Measurements from ENCODE around the gene CRYBA2.

The CRYBA2 gene, protein sequence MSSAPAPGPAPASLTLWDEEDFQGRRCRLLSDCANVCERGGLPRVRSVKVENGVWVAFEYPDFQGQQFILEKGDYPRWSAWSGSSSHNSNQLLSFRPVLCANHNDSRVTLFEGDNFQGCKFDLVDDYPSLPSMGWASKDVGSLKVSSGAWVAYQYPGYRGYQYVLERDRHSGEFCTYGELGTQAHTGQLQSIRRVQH

GRCh38 chr2:218993345-218994315, at the start of gene CRYBA2:
CRYBA2 (minus strand) TSS chr2:218993422; CDS start chr2:218993176, 246 bp downstream.
- H3K36me3 Mint-ChIP-seq (ENCODE audit: insufficient read depth) = peaks cover 2% of the 10 kb centered on the region
- H3K27me3 Mint-ChIP-seq = peaks cover 91% of the 10 kb centered on the region
- no peak within 1 kb of the TSS for H3K4me3 Mint-ChIP-seq
- DNase-seq (ENCODE audit: low spot score in 2 of 2) (no peak), ATAC-seq (replicated peaks; ENCODE audit: extremely low read depth, poor library complexity, severe bottlenecking) (no peak)
- H3K27ac Mint-ChIP-seq (ENCODE audit: low read depth) = no peak within 1 kb of the TSS
- peaks cover 7% of the 10 kb centered on the region for H3K4me1 Mint-ChIP-seq
- H3K9me3 Mint-ChIP-seq = no peaks in the 10 kb centered on the region

DNA sequence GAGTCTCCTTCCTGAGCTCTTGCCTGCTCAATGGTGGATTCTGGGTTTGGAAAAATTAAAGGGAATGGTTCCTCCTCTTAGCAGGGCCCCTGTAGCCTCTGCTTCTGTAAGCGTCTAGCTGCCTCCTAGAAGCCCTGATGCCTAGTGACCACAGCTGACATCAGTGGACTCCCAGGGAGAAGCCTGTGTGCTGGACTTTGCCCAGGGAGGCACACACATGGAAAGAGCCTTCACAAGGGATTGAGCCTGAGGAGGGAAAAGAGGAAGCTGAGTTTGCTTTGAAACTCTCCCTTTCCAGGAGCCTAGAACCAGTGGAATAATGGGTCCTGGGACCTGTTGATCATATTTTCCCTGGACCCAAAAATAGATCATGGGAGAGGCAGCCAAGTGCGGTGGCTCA, 49.5 kb upstream of the CRYBA2 start:
- H3K4me1 Mint-ChIP-seq = peaks cover 13% of the 10 kb centered on the region
- ATAC-seq (replicated peaks; ENCODE audit: extremely low read depth, poor library complexity, severe bottlenecking) (no peak), DNase-seq (ENCODE audit: low spot score in 2 of 2) (no peak)
- peaks cover 100% of the 10 kb centered on the region for H3K27me3 Mint-ChIP-seq
- H3K36me3 Mint-ChIP-seq (ENCODE audit: insufficient read depth) = peaks cover 2% of the 10 kb centered on the region
- no peaks in the 10 kb centered on the region for H3K9me3 Mint-ChIP-seq
- H3K4me3 Mint-ChIP-seq = no peak overlapping the region
- no peak overlapping the region for H3K27ac Mint-ChIP-seq (ENCODE audit: low read depth)

GRCh38 chr2:219042157-219042556, 48.9 kb upstream of the CRYBA2 start:
- no peak overlapping the region for H3K4me3 Mint-ChIP-seq
- DNase-seq (ENCODE audit: low spot score in 2 of 2) (no peak), ATAC-seq (replicated peaks; ENCODE audit: extremely low read depth, poor library complexity, severe bottlenecking) (no peak)
- peaks cover 100% of the 10 kb centered on the region for H3K27me3 Mint-ChIP-seq
- no peaks in the 10 kb centered on the region for H3K9me3 Mint-ChIP-seq
- H3K27ac Mint-ChIP-seq (ENCODE audit: low read depth) = no peak overlapping the region
- H3K4me1 Mint-ChIP-seq = peaks cover 13% of the 10 kb centered on the region
- peaks cover 2% of the 10 kb centered on the region for H3K36me3 Mint-ChIP-seq (ENCODE audit: insufficient read depth)

GRCh38 chr2:219041252-219041651, 48.0 kb upstream of the CRYBA2 start, which contains the start of gene CFAP65:
CFAP65 (minus strand) TSS chr2:219041516; CDS start chr2:219039048, 2,468 bp downstream.
- no peak for ATAC-seq (replicated peaks; ENCODE audit: extremely low read depth, poor library complexity, severe bottlenecking)
- H3K27me3 Mint-ChIP-seq = peaks cover 100% of the 10 kb centered on the region
- H3K4me3 Mint-ChIP-seq = peak within 1 kb of the TSS; percentile 33
- no peak within 1 kb of the TSS for H3K27ac Mint-ChIP-seq (ENCODE audit: low read depth)
- H3K4me1 Mint-ChIP-seq = peaks cover 13% of the 10 kb centered on the region
- H3K36me3 Mint-ChIP-seq (ENCODE audit: insufficient read depth) = peaks cover 2% of the 10 kb centered on the region
- no peaks in the 10 kb centered on the region for H3K9me3 Mint-ChIP-seq
- DNase-seq (ENCODE audit: low spot score in 2 of 2) = no peak

- Mint-ChIP-seq H3K9me3 (no peaks in the 10 kb centered on the region), H3K4me3 (no peak overlapping the region), H3K27ac (ENCODE audit: low read depth) (no peak overlapping the region), H3K27me3 (peaks cover 100% of the 10 kb centered on the region), H3K4me1 (peaks cover 13% of the 10 kb centered on the region), H3K36me3 (ENCODE audit: insufficient read depth) (peaks cover 2% of the 10 kb centered on the region)
- DNase-seq (ENCODE audit: low spot score in 2 of 2) (no peak), ATAC-seq (replicated peaks; ENCODE audit: extremely low read depth, poor library complexity, severe bottlenecking) (no peak)
Measured at GRCh38 chr2:219038600-219038999, 45.4 kb upstream of the CRYBA2 start.

GRCh38 chr2:219037783-219038499, 44.7 kb upstream of the CRYBA2 start:
- Mint-ChIP-seq H3K4me1 (peaks cover 13% of the 10 kb centered on the region), H3K27ac (ENCODE audit: low read depth) (no peak overlapping the region), H3K36me3 (ENCODE audit: insufficient read depth) (peaks cover 2% of the 10 kb centered on the region), H3K27me3 (peaks cover 100% of the 10 kb centered on the region), H3K9me3 (no peaks in the 10 kb centered on the region), H3K4me3 (no peak overlapping the region)
- DNase-seq (ENCODE audit: low spot score in 2 of 2) (no peak), ATAC-seq (replicated peaks; ENCODE audit: extremely low read depth, poor library complexity, severe bottlenecking) (no peak)

DNA sequence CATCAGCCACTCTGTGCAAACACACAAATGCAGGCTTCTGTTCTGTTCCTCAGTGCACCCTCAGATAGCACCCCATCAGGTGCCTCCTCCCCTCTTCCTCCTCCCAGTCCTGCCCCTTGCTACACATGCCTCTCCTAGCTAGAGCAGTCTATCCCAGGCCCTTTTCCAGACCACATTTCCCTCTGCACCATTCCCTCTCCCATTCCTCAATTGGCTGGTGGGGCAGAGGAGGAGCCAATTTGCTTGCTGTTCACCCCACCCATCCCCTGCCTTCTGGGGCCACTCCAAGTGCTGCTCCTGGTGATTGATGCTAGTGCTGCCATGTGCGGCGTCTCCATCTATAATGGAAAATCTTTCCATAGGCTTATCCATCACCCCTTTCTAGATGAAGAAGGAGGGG, 42.7 kb upstream of the CRYBA2 start:
- H3K4me1 Mint-ChIP-seq = peaks cover 2% of the 10 kb centered on the region
- DNase-seq (ENCODE audit: low spot score in 2 of 2) (no peak), ATAC-seq (replicated peaks; ENCODE audit: extremely low read depth, poor library complexity, severe bottlenecking) (no peak)
- no peaks in the 10 kb centered on the region for H3K9me3 Mint-ChIP-seq
- H3K27me3 Mint-ChIP-seq = peaks cover 99% of the 10 kb centered on the region
- H3K27ac Mint-ChIP-seq (ENCODE audit: low read depth) = no peak overlapping the region
- no peak overlapping the region for H3K4me3 Mint-ChIP-seq
- peaks cover 2% of the 10 kb centered on the region for H3K36me3 Mint-ChIP-seq (ENCODE audit: insufficient read depth)

GRCh38 chr2:219034823-219035222, 41.6 kb upstream of the CRYBA2 start:
- no peaks in the 10 kb centered on the region for H3K4me1 Mint-ChIP-seq
- no peak for DNase-seq (ENCODE audit: low spot score in 2 of 2)
- no peak for ATAC-seq (replicated peaks; ENCODE audit: extremely low read depth, poor library complexity, severe bottlenecking)
- no peak overlapping the region for H3K27ac Mint-ChIP-seq (ENCODE audit: low read depth)
- no peaks in the 10 kb centered on the region for H3K9me3 Mint-ChIP-seq
- H3K27me3 Mint-ChIP-seq = peaks cover 97% of the 10 kb centered on the region
- H3K4me3 Mint-ChIP-seq = no peak overlapping the region
- peaks cover 2% of the 10 kb centered on the region for H3K36me3 Mint-ChIP-seq (ENCODE audit: insufficient read depth)

DNA sequence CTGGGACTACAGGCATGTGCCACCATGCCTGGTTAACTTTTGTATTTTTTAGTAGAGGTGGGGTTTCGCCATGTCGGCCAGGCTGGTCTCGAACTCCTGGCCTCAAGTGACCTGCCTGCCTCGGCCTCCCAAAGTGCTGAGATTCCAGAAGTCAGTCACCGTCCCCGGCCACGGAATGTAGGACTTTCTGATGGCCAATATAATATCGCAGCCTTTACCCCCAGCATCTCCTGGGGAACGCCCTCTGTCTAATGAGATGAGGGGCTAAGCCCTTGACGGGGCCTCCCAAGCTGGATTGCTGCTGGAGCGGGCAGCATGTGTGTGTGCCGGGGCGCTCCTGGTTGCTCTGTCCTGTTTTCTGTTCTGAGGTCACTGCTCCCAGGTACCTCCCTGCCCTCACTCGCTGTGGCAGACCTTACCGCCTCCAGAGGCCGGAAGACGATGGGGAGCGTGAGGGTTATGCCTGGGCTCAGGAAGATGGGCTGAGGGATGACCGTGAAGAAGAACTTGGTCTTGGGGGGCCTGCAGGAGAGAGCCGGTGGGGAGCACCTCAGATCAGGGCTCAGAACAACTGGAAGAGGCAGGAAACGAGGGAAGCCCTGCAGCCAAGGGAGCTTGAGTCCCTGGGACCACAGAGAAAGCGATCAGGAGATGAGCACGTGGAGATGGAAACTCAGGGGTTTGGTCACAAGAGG, 39.0 kb upstream of the CRYBA2 start:
- no peaks in the 10 kb centered on the region for H3K9me3 Mint-ChIP-seq
- no peaks in the 10 kb centered on the region for H3K4me1 Mint-ChIP-seq
- peaks cover 84% of the 10 kb centered on the region for H3K27me3 Mint-ChIP-seq
- ATAC-seq (replicated peaks; ENCODE audit: extremely low read depth, poor library complexity, severe bottlenecking) = no peak
- H3K36me3 Mint-ChIP-seq (ENCODE audit: insufficient read depth) = peaks cover 3% of the 10 kb centered on the region
- no peak for DNase-seq (ENCODE audit: low spot score in 2 of 2)
- no peak overlapping the region for H3K4me3 Mint-ChIP-seq
- no peak overlapping the region for H3K27ac Mint-ChIP-seq (ENCODE audit: low read depth)

DNA sequence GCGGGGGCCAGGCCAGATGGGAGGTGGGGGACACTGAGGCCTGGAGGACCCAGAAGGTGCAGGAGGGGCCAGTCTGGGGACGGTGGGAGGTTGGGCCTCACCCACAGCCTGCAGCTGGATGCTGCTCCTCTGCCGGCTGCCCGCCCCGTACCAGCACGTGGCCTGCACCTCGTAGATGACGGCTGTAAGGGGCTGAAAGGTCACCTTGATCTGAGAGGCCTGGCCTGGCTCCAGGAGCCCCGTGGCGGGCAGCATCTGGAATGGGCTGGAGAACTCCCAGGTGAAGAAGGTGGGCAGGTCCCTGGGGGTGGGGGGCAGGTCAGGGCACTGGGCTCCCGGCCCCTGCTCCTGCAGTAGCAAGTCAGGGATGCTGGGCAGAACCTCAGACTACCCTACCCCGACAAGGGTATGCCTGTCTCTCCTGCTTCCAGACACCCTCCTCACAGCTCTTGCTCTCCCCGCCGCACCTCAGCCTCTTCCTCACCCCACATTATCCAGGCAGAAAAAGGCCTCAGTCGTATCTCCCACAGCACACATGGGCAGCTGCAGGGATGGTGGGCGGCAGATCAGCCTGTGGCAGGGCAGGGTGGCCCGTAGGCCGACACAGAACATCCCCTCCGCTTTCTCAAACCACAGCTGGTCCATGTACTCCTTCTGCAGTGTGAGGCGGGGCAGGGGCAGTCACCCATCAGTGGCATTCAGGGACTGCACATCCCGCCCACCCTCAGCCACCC, 38.0 kb upstream of the CRYBA2 start:
- no peak for DNase-seq (ENCODE audit: low spot score in 2 of 2)

DNA sequence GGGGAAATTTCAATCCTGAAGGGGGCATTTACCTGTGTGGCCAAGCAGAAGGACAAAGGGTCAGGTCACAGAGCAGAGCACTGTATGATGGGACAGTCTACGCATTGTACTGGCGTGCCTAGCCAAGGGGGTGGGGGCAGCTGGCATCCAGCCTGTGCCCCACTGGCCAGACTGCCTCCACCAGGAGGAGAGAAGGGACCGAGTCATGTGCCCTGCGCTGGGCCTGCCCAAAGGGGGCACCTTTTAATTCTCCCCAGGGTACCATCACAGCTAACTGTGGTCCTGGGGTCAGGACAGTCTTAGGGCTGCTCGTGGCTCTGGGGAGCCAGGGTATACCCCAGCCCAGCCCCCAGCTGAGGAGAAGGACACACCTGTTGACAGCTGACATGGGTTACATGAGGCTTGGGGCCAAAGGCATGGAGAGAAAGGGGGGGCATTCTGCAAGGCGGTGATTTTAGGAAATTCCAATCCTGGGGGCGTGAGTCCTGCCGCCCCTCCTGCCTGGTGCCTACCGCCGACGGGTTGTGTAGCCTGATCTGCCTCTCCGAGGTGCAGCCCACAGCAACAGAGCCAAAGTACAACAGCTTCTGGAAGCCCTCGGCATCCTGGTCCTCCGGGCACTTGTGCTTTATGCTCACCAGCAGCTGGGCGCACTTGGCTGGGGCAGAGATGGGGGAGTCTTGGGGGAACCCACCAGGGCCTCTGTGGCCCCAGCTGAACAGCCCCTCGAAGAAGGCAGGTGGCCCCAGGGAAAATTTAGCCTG, 37.1 kb upstream of the CRYBA2 start:
- no peak for ATAC-seq (replicated peaks; ENCODE audit: extremely low read depth, poor library complexity, severe bottlenecking)
- H3K4me1 Mint-ChIP-seq = no peaks in the 10 kb centered on the region
- H3K27me3 Mint-ChIP-seq = peaks cover 74% of the 10 kb centered on the region
- H3K36me3 Mint-ChIP-seq (ENCODE audit: insufficient read depth) = peaks cover 3% of the 10 kb centered on the region
- H3K4me3 Mint-ChIP-seq = no peak overlapping the region
- H3K9me3 Mint-ChIP-seq = no peaks in the 10 kb centered on the region
- H3K27ac Mint-ChIP-seq (ENCODE audit: low read depth) = no peak overlapping the region
- DNase-seq (ENCODE audit: low spot score in 2 of 2) = no peak

More for the DNA sequence above, 38.0 kb upstream of the CRYBA2 start:
- Mint-ChIP-seq H3K36me3 (ENCODE audit: insufficient read depth) (peaks cover 3% of the 10 kb centered on the region), H3K9me3 (no peaks in the 10 kb centered on the region), H3K27ac (ENCODE audit: low read depth) (no peak overlapping the region), H3K4me3 (no peak overlapping the region), H3K4me1 (no peaks in the 10 kb centered on the region), H3K27me3 (peaks cover 76% of the 10 kb centered on the region)
- ATAC-seq (replicated peaks; ENCODE audit: extremely low read depth, poor library complexity, severe bottlenecking) = no peak
